Suprapubic skin (tissue), 3 donors: ENCODE measurements around the gene NSMCE1.

Source experiments
- CTCF ChIP-seq, 2 donors: fragments of 200-600 bp in 1 of 2; fragments of 450-650 bp in 1 of 2; sonication (generic) in 1 of 2; IDR thresholded peaks; one replicate each; pipeline ENCODE4 v1.5.1; 2016 to 2019; ENCODE audit warnings: antibody characterized with exemption in 2 of 2, mild to moderate bottlenecking in 1 of 2, moderate library complexity in 1 of 2
- POLR2A ChIP-seq, 2 donors: fragments of 450-650 bp; IDR thresholded peaks; one replicate each; pipeline ENCODE4 v1.6.1; 2017; ENCODE audit warnings: antibody characterized with exemption in 2 of 2, mild to moderate bottlenecking in 2 of 2, moderate library complexity in 2 of 2

GRCh38 chr16:27198451-27199234 is 69.9 kb downstream of the NSMCE1 start:
- TF ChIP-seq CTCF (IDR thresholded peaks at IDR 0.05) (no peak), POLR2A (IDR thresholded peaks at IDR 0.05) (no peak)
